Skeletal muscle cell (primary cell): ENCODE measurements around the gene GTF2A2.
"Not testable (repeated sequence)": the region's sequence is repeated elsewhere in the genome, so short reads cannot be mapped to it uniquely, and the experiment has no call there.

Experiments used
- DNase-seq: peaks from one replicate; pipeline ENCODE4 v3.0.0-alpha.2; 2010; ENCODE audit warnings: low read depth
- H3K4me3 ChIP-seq: 2 replicates; pipeline ENCODE4 v1.5.1; 2011; ENCODE audit warnings: low read depth, mild to moderate bottlenecking, control low read depth, low read length, moderate library complexity

The GTF2A2 gene

GRCh38 chr15:59656897-59657634 lies at the start of gene GTF2A2:
Gene GTF2A2 (minus strand): TSS chr15:59657515. CDS start chr15:59652277, 5,238 bp downstream.
- H3K4me3 ChIP-seq = peak within 1 kb of the TSS; percentile 83
- DNase-seq = peak; percentile 83

GRCh38 chr15:59703979-59704796 lies 46.9 kb upstream of the GTF2A2 start:
- no peak for DNase-seq
- H3K4me3 ChIP-seq = no peak overlapping the region

GRCh38 chr15:59702351-59702750 lies 45.0 kb upstream of the GTF2A2 start:
- no peak overlapping the region for H3K4me3 ChIP-seq
- DNase-seq = no peak

- no peak for DNase-seq
- no peak overlapping the region for H3K4me3 ChIP-seq
Measured at GRCh38 chr15:59701880-59702279, 44.6 kb upstream of the GTF2A2 start.

- H3K4me3 ChIP-seq = no peak overlapping the region
- no peak for DNase-seq
Measured at GRCh38 chr15:59699810-59700431, 42.6 kb upstream of the GTF2A2 start.

- not testable (repeated sequence) for H3K4me3 ChIP-seq, DNase-seq
Measured at GRCh38 chr15:59698065-59698464, 40.8 kb upstream of the GTF2A2 start.

GRCh38 chr15:59696332-59696731 lies 39.0 kb upstream of the GTF2A2 start:
- no peak overlapping the region for H3K4me3 ChIP-seq
- DNase-seq = no peak

GRCh38 chr15:59694779-59695178 lies 37.5 kb upstream of the GTF2A2 start:
- no peak for DNase-seq
- no peak overlapping the region for H3K4me3 ChIP-seq

- no peak overlapping the region for H3K4me3 ChIP-seq
- DNase-seq = no peak
Measured at GRCh38 chr15:59691194-59691805, 34.0 kb upstream of the GTF2A2 start.

- no peak for DNase-seq
- H3K4me3 ChIP-seq = peak overlapping the region; percentile 98
Measured at GRCh38 chr15:59689626-59690236, 32.4 kb upstream of the GTF2A2 start.

- peak; percentile 95 for DNase-seq
- peak within 1 kb of the TSS; percentile 98 for H3K4me3 ChIP-seq
Measured at GRCh38 chr15:59688782-59689625, 31.7 kb upstream of the GTF2A2 start, which contains the start of gene BNIP2. Gene BNIP2 (minus strand): TSS chr15:59689320. CDS start chr15:59682457, 6,863 bp downstream.

GRCh38 chr15:59688423-59688781 lies 31.1 kb upstream of the GTF2A2 start:
- H3K4me3 ChIP-seq = peak overlapping the region; percentile 98
- DNase-seq = no peak

- DNase-seq = no peak
- H3K4me3 ChIP-seq = peak overlapping the region; percentile 98
Measured at GRCh38 chr15:59687836-59688235, 30.5 kb upstream of the GTF2A2 start.

- no peak overlapping the region for H3K4me3 ChIP-seq
- no peak for DNase-seq
Measured at GRCh38 chr15:59686389-59686788, 29.1 kb upstream of the GTF2A2 start.

- DNase-seq = no peak
- H3K4me3 ChIP-seq = no peak overlapping the region
Measured at GRCh38 chr15:59685737-59686297, 28.5 kb upstream of the GTF2A2 start.

- H3K4me3 ChIP-seq = no peak overlapping the region
Measured at GRCh38 chr15:59680870-59681269, 23.6 kb upstream of the GTF2A2 start.

GRCh38 chr15:59680346-59680745 lies 23.0 kb upstream of the GTF2A2 start:
- H3K4me3 ChIP-seq = no peak overlapping the region
- DNase-seq = no peak

More at GRCh38 chr15:59680870-59681269, 23.6 kb upstream of the GTF2A2 start:
- DNase-seq = no peak

- no peak overlapping the region for H3K4me3 ChIP-seq
- no peak for DNase-seq
Measured at GRCh38 chr15:59678620-59679019, 21.3 kb upstream of the GTF2A2 start.
